ENCODE measurements around the gene MED9.

The MED9 gene

DNA sequence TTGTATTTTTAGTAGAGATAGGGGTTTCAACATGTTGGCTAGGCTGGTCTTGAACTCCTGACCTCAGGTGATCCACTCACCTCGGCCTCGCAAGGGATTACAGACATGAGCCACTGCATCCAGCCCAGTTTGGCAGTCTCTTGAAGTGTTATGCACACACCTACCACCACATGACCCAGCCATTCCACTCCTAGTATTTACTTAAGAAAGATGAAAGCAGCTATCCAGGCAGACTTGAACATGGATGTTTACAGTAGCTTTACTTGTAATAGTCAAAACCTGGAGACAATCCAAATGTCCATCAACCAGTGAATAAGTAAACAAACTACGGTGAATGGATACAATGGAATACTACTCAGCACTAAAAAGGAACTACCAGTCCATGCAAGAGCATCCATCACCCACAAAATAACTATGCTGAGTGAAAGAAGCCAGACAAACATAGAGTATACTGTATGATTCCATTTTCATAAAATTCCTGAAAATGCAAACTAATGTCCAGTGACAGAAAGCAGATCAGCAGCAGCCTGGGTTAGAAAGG is 57.2 kb downstream of the MED9 start:
- no peak for DNase-seq (ENCODE audit: insufficient read length, low spot score)
- no peak for FAIRE-seq
- TF ChIP-seq, protein P1, sequence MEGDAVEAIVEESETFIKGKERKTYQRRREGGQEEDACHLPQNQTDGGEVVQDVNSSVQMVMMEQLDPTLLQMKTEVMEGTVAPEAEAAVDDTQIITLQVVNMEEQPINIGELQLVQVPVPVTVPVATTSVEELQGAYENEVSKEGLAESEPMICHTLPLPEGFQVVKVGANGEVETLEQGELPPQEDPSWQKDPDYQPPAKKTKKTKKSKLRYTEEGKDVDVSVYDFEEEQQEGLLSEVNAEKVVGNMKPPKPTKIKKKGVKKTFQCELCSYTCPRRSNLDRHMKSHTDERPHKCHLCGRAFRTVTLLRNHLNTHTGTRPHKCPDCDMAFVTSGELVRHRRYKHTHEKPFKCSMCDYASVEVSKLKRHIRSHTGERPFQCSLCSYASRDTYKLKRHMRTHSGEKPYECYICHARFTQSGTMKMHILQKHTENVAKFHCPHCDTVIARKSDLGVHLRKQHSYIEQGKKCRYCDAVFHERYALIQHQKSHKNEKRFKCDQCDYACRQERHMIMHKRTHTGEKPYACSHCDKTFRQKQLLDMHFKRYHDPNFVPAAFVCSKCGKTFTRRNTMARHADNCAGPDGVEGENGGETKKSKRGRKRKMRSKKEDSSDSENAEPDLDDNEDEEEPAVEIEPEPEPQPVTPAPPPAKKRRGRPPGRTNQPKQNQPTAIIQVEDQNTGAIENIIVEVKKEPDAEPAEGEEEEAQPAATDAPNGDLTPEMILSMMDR (IDR thresholded peaks at IDR 0.05; ENCODE audit: insufficient read depth, missing control alignments): no peak

DNA sequence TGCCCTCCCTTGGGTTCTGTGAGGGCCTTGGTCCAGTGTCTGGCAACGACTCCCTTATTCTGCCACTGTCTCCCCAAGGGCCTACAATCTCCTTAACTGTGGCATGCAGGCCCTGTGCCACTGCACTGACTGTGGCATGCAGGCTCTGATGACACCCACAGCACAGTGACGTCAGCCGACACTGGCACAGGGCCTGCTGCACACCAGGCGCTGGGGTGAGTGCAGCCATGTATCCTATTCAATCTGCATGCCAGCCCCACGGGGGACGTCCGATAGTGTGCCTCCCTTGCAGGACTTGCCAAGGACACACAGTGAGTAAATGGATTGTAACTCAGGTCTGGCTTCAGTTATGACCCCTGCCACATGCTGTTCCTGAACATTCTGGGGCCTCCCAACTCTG is 59.2 kb downstream of the MED9 start:
- TF ChIP-seq, protein P1 (IDR thresholded peaks at IDR 0.05; ENCODE audit: insufficient read depth, missing control alignments): no peak
- FAIRE-seq (no peak), DNase-seq (ENCODE audit: insufficient read length, low spot score) (no peak)

DNA sequence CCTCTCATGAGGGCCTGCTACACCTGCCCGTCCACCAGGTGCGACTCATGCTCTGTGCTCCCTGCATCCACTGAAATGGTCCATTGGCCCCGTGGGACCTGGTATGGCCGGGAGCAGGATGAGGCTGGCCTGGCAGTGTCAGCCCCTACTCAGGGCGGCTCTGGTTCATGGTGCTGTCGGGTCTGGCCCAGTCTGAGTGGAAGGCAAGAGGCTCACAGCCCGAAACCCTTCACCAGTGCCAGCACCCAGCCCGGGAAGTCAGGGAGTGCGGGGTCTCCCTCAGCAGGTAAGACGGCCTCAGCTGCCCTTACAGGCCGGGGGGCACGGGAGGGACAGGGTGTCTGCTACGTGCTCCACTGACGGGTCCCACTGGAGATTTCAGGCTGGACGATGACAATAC is 59.9 kb downstream of the MED9 start:
- TF ChIP-seq, protein P1 (IDR thresholded peaks at IDR 0.05; ENCODE audit: insufficient read depth, missing control alignments): no peak
- no peak for DNase-seq (ENCODE audit: insufficient read length, low spot score)
- no peak for FAIRE-seq

DNA sequence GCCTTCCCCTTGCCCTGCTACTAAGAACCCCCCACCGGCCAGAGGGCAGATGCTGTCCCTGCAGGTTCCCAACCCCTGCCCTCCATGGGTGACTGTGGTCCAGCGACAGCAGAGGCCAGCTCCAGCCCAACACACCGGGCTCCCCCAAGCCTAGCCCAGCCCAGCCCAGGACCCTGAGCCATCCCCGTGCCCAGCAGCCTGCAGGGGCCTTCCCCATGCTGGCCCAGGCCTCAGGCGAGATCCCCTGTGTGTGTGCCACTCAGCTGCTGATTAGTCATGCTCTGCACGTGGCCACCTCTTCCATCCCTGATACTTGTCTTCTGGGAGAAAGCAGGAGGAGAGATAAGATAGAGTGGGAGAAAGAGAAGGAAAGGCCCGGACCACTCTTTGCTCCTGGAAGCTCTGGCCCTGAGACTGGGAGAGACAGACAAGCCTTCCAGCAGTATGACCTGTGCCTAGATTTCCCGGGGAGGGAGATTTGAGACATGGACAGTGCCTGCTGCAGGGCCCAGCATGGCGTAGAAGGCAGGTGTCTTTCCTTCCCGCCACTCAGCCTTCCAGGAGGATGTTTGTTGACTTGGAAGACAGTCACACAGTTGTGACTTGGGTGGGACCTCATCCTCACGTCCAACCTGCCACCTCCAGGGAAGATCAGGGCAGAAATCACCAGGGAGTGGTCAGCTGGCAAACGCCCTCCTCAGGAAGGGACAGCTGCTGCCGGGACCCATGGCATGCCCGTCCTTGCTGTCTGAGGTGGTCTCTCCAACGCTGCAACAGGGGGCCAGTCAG is 60.7 kb downstream of the MED9 start:
- DNase-seq (ENCODE audit: insufficient read length, low spot score) (no peak), FAIRE-seq (no peak)
- TF ChIP-seq, protein P1 (IDR thresholded peaks at IDR 0.05; ENCODE audit: insufficient read depth, missing control alignments): no peak

DNA sequence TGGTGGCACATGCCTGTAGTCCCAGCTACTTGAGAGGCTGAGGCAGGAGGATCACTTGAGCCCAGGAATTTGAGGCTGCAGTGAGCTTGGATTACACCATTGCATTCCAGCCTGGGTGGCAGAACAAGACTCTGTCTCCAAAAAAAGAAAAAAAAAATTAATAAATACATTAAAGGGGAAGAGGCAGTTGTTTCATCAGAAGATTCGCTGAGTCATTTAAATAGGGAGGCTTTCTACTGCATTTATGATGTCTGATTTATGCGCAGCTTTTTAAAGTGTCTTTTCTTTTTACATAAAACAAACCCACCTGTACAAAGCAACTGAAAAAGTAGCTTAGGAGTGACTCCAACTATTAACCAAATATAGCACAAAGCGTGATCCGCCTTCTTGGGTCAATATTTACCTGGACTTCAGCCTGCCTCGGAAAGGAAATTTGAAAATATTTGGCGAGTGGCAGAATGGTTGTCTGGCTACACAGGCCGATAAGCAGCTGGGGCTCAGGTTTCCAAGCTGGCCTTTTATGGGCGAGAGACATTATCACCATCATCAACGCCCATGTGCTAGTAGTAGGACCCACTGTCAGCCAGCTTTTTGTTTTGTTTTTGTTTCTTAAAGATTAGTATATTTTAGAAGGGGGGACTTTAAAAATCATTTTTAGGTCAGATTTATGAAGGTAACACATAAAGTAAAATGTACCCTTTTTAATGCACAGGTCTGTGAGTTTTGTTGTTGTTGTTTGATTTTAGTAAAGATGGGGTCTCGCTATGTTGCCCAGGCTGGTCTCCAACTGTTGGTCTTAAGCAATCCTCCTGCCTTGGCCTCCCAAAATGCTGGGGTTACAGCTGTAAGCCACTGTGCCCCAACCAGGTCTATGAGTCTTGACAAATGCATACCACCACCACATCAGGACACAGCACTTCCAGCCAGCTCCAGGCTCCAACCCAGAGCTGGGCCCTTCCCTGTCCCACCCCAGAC is 61.9 kb downstream of the MED9 start:
- TF ChIP-seq, protein P1 (IDR thresholded peaks at IDR 0.05; ENCODE audit: insufficient read depth, missing control alignments): no peak
- no peak for DNase-seq (ENCODE audit: insufficient read length, low spot score)
- FAIRE-seq: no peak

DNA sequence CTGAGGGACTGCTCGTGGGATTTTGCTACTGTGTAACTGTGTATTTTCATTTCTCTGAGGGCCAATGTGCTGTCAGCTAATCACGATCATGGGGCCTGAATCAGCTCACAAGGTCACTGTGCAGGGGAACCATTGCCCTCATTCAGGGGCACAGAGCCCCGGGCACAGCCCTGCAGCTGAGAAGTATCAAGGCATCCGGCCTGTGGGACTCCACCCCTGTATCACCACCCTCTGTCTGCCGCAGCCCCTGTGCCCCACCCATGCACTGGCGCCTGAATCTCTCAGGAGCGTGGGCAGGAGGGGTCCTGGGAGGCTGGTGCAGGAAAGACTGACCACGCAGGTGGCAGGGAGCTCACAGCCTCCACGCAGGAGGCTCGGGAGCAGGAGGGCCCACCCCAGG is 62.8 kb downstream of the MED9 start:
- TF ChIP-seq, protein P1 (IDR thresholded peaks at IDR 0.05; ENCODE audit: insufficient read depth, missing control alignments): no peak
- DNase-seq (ENCODE audit: insufficient read length, low spot score): no peak
- FAIRE-seq: no peak

Measured in D721Med (cell line).